HUES6 (cell line): ENCODE data around the gene RUSC2.

Experiments used
- H3K27ac ChIP-seq: 2 replicates; pipeline ENCODE4 v1.7.0; 2013; ENCODE audit warnings: low read depth, mild to moderate bottlenecking, low read length, inconsistent platforms
- H3K27me3 ChIP-seq: 2 replicates; pipeline ENCODE4 v1.6.1; 2013; ENCODE audit warnings: low read length; ENCODE audit not compliant: control insufficient read depth, insufficient read depth
- H3K36me3 ChIP-seq: 2 replicates; pipeline ENCODE4 v1.6.1; 2013; ENCODE audit warnings: low read length; ENCODE audit not compliant: control insufficient read depth, insufficient read depth
- H3K4me1 ChIP-seq: 2 replicates; pipeline ENCODE4 v1.6.1; 2013; ENCODE audit warnings: low read length; ENCODE audit not compliant: control insufficient read depth, insufficient read depth
- H3K4me3 ChIP-seq: 2 replicates; pipeline ENCODE4 v1.5.1; 2013; ENCODE audit warnings: low read depth, low read length
- H3K9ac ChIP-seq: one replicate; pipeline ENCODE4 v1.6.1; 2013; ENCODE audit warnings: mild to moderate bottlenecking, low read length
- H3K9me3 ChIP-seq: 2 replicates; pipeline ENCODE4 v1.6.1; 2013; ENCODE audit warnings: low read depth, low read length; ENCODE audit not compliant: control insufficient read depth, insufficient read depth

RUSC2 gene

GRCh38 chr9:35511453-35511852, 21.5 kb downstream of the RUSC2 start:
- H3K27ac ChIP-seq: no peak overlapping the region
- H3K9ac ChIP-seq: no peak overlapping the region
- H3K36me3 ChIP-seq: no peaks in the 10 kb centered on the region
- peaks cover 16% of the 10 kb centered on the region for H3K4me1 ChIP-seq
- H3K4me3 ChIP-seq: no peak overlapping the region
- no peaks in the 10 kb centered on the region for H3K27me3 ChIP-seq
- H3K9me3 ChIP-seq: no peaks in the 10 kb centered on the region

DNA sequence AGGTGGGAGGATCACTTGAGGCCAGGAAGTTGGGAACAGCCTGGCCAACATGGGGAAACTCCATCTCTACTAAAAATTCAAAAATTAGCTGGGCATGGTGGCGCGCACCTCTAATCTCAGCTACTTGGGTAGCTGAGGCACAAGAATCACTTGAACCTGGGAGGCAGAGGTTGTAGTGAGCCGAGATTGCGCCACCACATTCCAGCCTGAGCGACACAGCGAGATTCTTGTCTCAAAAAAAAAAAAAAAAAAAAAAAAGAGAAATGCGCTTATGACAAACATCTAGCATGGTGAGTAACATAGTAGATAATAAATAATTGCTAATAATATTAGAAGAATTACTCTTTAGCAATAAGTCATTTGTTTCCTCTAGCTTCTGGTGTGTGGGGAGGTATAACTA, 25.9 kb downstream of the RUSC2 start:
- H3K9ac ChIP-seq: no peak overlapping the region
- H3K27me3 ChIP-seq: no peaks in the 10 kb centered on the region
- H3K4me1 ChIP-seq: peaks cover 55% of the 10 kb centered on the region
- no peaks in the 10 kb centered on the region for H3K9me3 ChIP-seq
- no peaks in the 10 kb centered on the region for H3K36me3 ChIP-seq
- no peak overlapping the region for H3K4me3 ChIP-seq
- no peak overlapping the region for H3K27ac ChIP-seq

- H3K4me3 ChIP-seq: no peak overlapping the region
- H3K36me3 ChIP-seq: no peaks in the 10 kb centered on the region
- no peaks in the 10 kb centered on the region for H3K27me3 ChIP-seq
- H3K27ac ChIP-seq: 0 out of 2 replicates have a peak overlapping the region, but pooled peaks have one; percentile 37
- H3K4me1 ChIP-seq: peaks cover 49% of the 10 kb centered on the region
- H3K9me3 ChIP-seq: no peaks in the 10 kb centered on the region
- H3K9ac ChIP-seq: no peak overlapping the region
Measured at GRCh38 chr9:35516479-35516878, 26.6 kb downstream of the RUSC2 start.

GRCh38 chr9:35517131-35517530, 27.2 kb downstream of the RUSC2 start:
- H3K4me3 ChIP-seq: no peak overlapping the region
- H3K27me3 ChIP-seq: no peaks in the 10 kb centered on the region
- H3K4me1 ChIP-seq: peaks cover 51% of the 10 kb centered on the region
- H3K9me3 ChIP-seq: no peaks in the 10 kb centered on the region
- H3K27ac ChIP-seq: peak overlapping the region; percentile 3; the same call in 1 of the 2 replicates
- peak overlapping the region; percentile 13 for H3K9ac ChIP-seq
- no peaks in the 10 kb centered on the region for H3K36me3 ChIP-seq

- Histone ChIP-seq H3K4me1 (peaks cover 51% of the 10 kb centered on the region), H3K9ac (peak overlapping the region; percentile 13), H3K27ac (peak overlapping the region; percentile 3; the same call in 1 of the 2 replicates)
Measured at GRCh38 chr9:35517552-35518224, 27.8 kb downstream of the RUSC2 start.

GRCh38 chr9:35518225-35518821, 28.4 kb downstream of the RUSC2 start:
- H3K27ac ChIP-seq: peak overlapping the region; percentile 41; the same call in 1 of the 2 replicates
- no peaks in the 10 kb centered on the region for H3K9me3 ChIP-seq
- H3K4me1 ChIP-seq: peaks cover 51% of the 10 kb centered on the region
- peak overlapping the region; percentile 40 for H3K9ac ChIP-seq
- H3K36me3 ChIP-seq: no peaks in the 10 kb centered on the region
- no peaks in the 10 kb centered on the region for H3K27me3 ChIP-seq
- no peak overlapping the region for H3K4me3 ChIP-seq

More at GRCh38 chr9:35517552-35518224, 27.8 kb downstream of the RUSC2 start:
- no peak overlapping the region for H3K4me3 ChIP-seq
- no peaks in the 10 kb centered on the region for H3K9me3 ChIP-seq
- no peaks in the 10 kb centered on the region for H3K27me3 ChIP-seq
- no peaks in the 10 kb centered on the region for H3K36me3 ChIP-seq

GRCh38 chr9:35518981-35519679, 29.2 kb downstream of the RUSC2 start:
- H3K9ac ChIP-seq: peak overlapping the region; percentile 40
- no peaks in the 10 kb centered on the region for H3K36me3 ChIP-seq
- H3K4me1 ChIP-seq: peaks cover 51% of the 10 kb centered on the region
- H3K4me3 ChIP-seq: no peak overlapping the region
- peak overlapping the region; percentile 41; the same call in 1 of the 2 replicates for H3K27ac ChIP-seq
- no peaks in the 10 kb centered on the region for H3K27me3 ChIP-seq
- no peaks in the 10 kb centered on the region for H3K9me3 ChIP-seq

DNA sequence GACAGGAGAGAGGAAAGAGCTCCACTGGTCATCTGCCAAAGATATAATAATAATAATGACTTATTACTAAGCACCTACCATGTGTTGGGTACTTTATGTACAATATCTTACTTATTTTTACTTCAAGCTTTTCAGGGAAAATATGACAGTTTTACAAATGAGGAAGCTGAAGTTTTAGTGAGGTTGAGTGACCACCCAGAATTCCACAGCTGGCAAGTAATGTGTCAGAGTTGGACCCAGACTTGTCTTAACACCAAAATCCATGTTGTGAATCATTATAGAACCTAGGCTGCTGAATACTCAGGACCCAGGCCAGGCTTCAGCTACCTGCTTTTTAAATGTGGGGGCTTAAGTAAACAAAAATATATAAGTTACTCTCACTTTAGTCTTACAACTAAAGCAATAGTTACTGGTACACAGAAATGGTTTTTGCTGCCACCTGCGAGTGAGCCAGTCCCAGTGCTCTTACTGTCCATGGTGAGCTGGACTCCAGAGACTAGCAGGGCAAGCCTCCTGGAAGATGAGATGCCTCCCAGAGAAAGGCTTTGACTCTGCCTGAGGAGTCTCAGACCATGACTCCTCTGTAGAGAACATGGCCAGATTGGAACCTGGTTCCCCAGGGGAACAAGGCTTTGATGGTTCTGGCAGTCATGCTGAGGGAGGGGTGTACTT, 29.9 kb downstream of the RUSC2 start:
- no peak overlapping the region for H3K9ac ChIP-seq
- H3K4me1 ChIP-seq: peaks cover 51% of the 10 kb centered on the region
- H3K27ac ChIP-seq: peak overlapping the region; percentile 41; the same call in 1 of the 2 replicates
- H3K4me3 ChIP-seq: no peak overlapping the region
- no peaks in the 10 kb centered on the region for H3K27me3 ChIP-seq
- no peaks in the 10 kb centered on the region for H3K9me3 ChIP-seq
- H3K36me3 ChIP-seq: no peaks in the 10 kb centered on the region

DNA sequence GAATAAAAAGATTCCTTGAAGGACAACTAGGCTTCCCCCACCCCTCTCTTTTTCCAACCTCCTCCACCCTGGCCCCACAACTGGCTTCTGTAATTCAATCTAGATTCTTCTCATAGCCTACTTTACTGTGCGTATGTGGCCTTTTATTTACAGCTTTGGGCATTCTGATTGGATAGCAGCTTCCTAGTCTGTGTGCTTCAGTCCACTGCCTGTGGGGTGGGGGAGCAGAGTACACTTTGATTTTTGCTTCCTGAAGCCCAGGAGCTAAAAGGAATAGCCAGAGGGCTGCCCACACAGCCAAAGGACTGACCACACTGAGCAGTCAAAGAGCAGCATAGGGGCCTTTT, 30.4 kb downstream of the RUSC2 start:
- Histone ChIP-seq H3K27ac (no peak overlapping the region), H3K27me3 (no peaks in the 10 kb centered on the region), H3K4me1 (peaks cover 51% of the 10 kb centered on the region), H3K36me3 (no peaks in the 10 kb centered on the region), H3K9ac (no peak overlapping the region), H3K4me3 (no peak overlapping the region), H3K9me3 (no peaks in the 10 kb centered on the region)

GRCh38 chr9:35521708-35522107, 31.8 kb downstream of the RUSC2 start:
- no peaks in the 10 kb centered on the region for H3K9me3 ChIP-seq
- peaks cover 43% of the 10 kb centered on the region for H3K4me1 ChIP-seq
- no peaks in the 10 kb centered on the region for H3K27me3 ChIP-seq
- H3K27ac ChIP-seq: no peak overlapping the region
- no peak overlapping the region for H3K9ac ChIP-seq
- no peaks in the 10 kb centered on the region for H3K36me3 ChIP-seq
- no peak overlapping the region for H3K4me3 ChIP-seq

DNA sequence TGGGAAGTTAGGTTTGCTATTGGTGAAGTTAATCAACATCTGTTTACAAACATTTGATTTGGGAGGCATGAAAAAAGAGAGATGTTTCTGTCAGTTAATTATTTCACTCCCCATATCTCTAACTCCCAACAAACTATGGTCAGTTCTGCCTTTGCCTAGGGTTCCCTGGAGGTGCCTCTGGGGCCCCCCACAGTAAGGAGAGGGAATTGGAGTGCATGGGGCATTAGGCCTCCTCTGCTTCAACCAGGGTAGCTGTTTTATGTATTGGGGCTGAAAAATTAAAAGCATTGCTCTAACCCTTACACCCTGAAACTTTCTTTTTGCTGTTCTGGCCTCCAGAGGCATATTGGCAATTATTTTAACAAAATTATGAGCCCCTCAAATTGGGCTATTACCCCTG, 32.3 kb downstream of the RUSC2 start:
- Histone ChIP-seq H3K4me1 (peaks cover 38% of the 10 kb centered on the region), H3K36me3 (no peaks in the 10 kb centered on the region), H3K4me3 (no peak overlapping the region), H3K9me3 (no peaks in the 10 kb centered on the region), H3K9ac (no peak overlapping the region), H3K27ac (no peak overlapping the region), H3K27me3 (no peaks in the 10 kb centered on the region)
